Measurements from ENCODE around the gene RERG.

Gene RERG

DNA sequence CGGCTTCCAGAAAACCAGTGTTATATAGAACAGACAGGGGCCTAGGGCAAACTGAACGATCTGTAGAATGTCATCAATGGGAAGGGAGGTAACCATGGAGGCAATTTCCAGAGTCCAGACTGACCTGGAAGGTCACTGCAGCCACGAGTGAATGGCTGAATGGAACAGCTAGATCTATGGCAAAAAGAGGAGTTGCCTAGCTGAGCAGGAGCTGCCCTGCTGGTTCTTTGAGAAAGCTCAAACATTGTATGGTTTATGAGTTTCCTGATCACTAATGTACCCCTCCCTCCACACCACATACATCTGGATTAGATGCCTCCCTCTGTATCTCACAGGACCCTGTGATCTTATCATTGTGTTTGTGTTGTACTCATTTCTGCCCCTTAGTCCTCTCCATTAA, 1.0 kb upstream of the RERG start:
- no peak overlapping the region for H3K4me3 ChIP-seq (ENCODE audit: low read depth, low read length)
- DNase-seq (ENCODE audit: low read depth) = no peak

DNA sequence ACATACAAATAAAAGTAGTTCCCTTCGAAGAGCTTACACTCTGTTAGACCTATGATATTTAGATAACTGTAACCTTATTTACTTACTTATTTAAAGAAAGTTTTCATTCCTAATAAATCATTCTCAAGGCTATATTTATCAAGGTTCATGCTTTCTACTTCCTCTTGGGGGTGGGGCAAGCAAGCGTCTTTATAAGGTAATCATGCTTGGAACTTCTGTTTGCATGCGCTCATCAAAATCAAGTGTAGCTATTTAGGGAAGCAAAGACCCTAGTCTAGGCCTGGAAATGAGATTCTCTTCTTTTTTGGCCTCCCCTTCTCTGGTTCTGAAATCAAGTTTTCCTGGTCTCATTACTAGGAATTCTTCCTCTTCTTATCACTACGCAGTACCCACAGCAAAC, 766 bp downstream of the RERG start:
- no peak for DNase-seq (ENCODE audit: low read depth)
- no peak overlapping the region for H3K4me3 ChIP-seq (ENCODE audit: low read depth, low read length)
- TF ChIP-seq, protein P1, sequence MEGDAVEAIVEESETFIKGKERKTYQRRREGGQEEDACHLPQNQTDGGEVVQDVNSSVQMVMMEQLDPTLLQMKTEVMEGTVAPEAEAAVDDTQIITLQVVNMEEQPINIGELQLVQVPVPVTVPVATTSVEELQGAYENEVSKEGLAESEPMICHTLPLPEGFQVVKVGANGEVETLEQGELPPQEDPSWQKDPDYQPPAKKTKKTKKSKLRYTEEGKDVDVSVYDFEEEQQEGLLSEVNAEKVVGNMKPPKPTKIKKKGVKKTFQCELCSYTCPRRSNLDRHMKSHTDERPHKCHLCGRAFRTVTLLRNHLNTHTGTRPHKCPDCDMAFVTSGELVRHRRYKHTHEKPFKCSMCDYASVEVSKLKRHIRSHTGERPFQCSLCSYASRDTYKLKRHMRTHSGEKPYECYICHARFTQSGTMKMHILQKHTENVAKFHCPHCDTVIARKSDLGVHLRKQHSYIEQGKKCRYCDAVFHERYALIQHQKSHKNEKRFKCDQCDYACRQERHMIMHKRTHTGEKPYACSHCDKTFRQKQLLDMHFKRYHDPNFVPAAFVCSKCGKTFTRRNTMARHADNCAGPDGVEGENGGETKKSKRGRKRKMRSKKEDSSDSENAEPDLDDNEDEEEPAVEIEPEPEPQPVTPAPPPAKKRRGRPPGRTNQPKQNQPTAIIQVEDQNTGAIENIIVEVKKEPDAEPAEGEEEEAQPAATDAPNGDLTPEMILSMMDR (IDR thresholded peaks at IDR 0.05; ENCODE audit: insufficient read depth, low read depth, low read length, missing control alignments) = no peak

More for the DNA sequence above, 1.0 kb upstream of the RERG start:
- TF ChIP-seq, protein P1 (IDR thresholded peaks at IDR 0.05; ENCODE audit: insufficient read depth, low read depth, low read length, missing control alignments) = no peak

DNA sequence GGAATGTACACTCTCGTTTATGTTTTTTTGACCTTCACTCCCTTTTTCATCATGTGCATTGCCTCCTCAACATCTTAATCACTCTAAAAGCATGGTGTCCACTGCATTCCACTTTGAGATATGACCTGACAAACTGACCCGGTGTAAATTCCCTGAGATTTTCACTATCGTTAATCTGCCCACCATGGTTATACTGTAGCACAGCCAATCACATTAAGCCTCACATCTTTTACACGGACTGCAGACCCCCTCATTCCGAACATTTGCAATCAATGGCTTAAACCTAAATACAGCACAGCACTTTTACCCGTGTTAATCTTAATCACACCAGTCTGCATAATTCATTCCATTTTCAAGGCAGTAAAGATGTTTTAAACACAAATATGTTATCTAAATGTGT, 2.4 kb downstream of the RERG start:
- TF ChIP-seq, protein P1 (IDR thresholded peaks at IDR 0.05; ENCODE audit: insufficient read depth, low read depth, low read length, missing control alignments) = no peak
- H3K4me3 ChIP-seq (ENCODE audit: low read depth, low read length) = no peak overlapping the region
- no peak for DNase-seq (ENCODE audit: low read depth)

DNA sequence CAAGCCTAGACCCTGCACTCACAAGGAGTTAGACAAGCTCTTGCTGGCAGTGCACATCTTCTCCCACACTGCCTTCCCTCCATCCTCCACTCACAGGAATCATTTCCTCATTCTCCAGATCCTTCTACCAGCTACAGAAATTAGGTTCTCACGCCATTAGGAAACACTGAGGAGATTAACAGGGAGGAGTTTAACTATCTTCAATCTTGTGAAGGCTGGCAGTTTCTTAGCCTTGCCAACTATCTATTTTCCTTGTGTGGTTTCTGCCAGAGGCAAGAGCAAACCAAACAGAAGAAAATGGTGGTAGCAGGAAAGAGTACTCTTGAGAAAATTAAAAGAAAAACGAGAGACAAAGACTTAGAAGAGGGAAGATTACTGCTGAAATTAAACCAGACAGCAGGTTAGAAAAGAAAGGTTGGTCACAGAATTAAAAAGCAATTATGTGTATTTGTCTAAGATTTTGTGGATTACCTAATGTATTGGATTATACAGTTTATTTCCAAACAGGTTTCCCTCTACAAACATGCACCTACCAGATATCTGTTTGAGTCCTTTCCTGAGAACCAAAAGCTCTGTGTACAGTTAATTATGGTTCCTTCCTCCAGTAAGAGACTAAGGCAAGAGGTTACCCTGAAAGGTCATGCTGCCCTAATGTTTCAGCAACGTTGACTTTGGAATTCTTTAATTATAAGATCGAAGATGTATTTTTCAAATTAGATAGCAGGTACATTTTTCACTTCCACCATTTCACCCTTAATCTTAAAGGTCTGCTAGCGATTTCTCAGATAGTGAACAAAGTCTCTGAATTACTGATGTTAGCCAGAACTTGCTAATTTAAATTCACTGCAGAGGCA, 5.0 kb downstream of the RERG start:
- H3K4me3 ChIP-seq (ENCODE audit: low read depth, low read length) = no peak overlapping the region
- TF ChIP-seq, protein P1 (IDR thresholded peaks at IDR 0.05; ENCODE audit: insufficient read depth, low read depth, low read length, missing control alignments) = no peak
- DNase-seq (ENCODE audit: low read depth) = no peak

DNA sequence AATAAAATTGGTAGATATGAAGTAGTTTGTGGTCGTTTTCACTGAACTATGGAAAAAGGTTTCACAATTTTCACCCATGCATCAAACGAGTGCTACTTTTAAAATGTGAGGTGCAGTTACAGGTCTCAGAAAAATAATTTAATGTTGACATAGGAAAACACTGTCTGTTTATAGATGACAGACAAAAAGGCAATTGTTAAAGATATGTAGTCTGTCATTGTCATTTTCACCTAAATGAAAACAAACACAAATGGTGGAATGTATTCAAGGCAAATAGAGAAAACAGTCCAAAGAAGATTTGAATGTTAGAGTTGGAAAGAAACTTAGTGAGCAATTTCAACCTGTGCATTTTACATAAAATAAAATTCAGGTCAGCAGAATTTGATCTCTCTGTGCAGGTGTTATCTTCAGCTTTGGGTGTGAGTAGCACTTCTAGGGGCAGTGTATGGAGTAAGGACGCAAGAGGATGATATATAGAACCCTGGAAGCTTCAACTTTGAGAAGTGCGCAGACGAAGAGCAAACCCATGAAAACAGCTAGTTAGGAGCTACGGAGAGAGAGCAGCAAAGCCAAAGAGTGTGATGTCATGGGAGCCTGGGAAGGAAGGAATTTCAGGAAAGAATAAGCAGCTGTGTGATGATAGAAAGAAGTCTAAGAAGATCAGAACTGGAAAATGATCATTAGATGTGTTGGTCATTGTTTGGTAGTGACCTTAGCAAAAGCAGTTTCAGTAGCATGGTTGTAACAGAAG, 6.2 kb downstream of the RERG start:
- no peak for DNase-seq (ENCODE audit: low read depth)
- no peak overlapping the region for H3K4me3 ChIP-seq (ENCODE audit: low read depth, low read length)
- TF ChIP-seq, protein P1 (IDR thresholded peaks at IDR 0.05; ENCODE audit: insufficient read depth, low read depth, low read length, missing control alignments) = no peak

DNA sequence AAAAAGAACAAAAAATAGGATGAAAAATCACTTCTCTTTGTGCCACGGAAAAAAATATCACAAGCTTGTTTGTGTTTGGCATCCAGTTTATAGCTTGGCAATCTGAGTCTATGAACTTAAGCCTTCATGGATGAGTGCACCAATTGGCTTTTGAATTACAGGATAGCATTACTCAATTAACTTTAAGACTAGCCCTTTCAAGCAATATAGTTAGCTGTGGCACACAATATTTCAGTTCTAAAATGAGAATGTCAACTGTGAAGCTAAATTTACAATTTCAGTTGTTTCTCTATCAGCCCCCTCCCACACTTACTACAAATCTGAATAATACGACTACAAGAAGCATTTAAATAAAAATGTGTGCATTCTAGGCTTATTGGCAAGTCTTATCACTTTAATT, 8.3 kb downstream of the RERG start:
- TF ChIP-seq, protein P1 (IDR thresholded peaks at IDR 0.05; ENCODE audit: insufficient read depth, low read depth, low read length, missing control alignments) = no peak
- no peak overlapping the region for H3K4me3 ChIP-seq (ENCODE audit: low read depth, low read length)
- DNase-seq (ENCODE audit: low read depth) = no peak

All from GM12865 (cell line).